ENCODE results near the gene MYO1G.

DNA sequence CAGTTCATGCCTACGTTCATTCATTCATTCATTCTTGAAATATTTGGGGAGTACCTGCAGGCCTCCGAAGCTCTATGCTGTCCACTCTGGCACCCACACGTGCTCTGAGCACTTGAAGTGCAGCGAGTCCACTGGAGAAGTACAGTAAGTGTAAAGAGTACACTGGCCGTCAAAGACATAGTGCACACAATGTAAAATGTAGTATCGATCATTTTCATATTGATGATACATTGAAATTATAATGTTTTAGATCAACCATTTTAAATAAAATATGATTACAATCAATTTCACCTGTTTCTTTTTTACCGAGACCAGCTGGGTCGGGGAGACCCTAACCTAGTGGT lies 56.5 kb downstream of the MYO1G start:
- no peak for TF ChIP-seq POLR2A (IDR thresholded peaks at IDR 0.05)
- TF ChIP-seq, protein P1, sequence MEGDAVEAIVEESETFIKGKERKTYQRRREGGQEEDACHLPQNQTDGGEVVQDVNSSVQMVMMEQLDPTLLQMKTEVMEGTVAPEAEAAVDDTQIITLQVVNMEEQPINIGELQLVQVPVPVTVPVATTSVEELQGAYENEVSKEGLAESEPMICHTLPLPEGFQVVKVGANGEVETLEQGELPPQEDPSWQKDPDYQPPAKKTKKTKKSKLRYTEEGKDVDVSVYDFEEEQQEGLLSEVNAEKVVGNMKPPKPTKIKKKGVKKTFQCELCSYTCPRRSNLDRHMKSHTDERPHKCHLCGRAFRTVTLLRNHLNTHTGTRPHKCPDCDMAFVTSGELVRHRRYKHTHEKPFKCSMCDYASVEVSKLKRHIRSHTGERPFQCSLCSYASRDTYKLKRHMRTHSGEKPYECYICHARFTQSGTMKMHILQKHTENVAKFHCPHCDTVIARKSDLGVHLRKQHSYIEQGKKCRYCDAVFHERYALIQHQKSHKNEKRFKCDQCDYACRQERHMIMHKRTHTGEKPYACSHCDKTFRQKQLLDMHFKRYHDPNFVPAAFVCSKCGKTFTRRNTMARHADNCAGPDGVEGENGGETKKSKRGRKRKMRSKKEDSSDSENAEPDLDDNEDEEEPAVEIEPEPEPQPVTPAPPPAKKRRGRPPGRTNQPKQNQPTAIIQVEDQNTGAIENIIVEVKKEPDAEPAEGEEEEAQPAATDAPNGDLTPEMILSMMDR (IDR thresholded peaks at IDR 0.05): no peak
